Measurements from ENCODE around the gene ZC3HAV1.

DNA sequence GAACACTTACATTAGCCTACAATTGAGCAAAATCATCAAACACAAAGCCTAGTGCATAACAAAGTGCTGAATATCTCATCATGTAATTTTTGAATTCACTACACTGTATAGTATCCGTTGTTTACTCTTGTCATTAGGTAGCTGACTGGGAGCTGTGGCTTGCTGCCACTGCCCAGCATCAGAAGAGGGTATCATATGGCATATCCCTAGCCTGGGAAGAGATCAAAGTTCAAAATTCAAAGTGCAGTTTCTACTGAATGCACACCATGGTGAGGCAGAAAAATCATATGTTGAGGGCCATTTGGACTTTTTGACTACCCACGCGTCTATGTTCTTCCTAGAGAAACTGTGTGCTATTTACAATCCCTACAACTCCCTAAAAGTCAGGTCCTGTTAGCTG, 7.5 kb upstream of the ZC3HAV1 start:
- TF ChIP-seq, protein P1, sequence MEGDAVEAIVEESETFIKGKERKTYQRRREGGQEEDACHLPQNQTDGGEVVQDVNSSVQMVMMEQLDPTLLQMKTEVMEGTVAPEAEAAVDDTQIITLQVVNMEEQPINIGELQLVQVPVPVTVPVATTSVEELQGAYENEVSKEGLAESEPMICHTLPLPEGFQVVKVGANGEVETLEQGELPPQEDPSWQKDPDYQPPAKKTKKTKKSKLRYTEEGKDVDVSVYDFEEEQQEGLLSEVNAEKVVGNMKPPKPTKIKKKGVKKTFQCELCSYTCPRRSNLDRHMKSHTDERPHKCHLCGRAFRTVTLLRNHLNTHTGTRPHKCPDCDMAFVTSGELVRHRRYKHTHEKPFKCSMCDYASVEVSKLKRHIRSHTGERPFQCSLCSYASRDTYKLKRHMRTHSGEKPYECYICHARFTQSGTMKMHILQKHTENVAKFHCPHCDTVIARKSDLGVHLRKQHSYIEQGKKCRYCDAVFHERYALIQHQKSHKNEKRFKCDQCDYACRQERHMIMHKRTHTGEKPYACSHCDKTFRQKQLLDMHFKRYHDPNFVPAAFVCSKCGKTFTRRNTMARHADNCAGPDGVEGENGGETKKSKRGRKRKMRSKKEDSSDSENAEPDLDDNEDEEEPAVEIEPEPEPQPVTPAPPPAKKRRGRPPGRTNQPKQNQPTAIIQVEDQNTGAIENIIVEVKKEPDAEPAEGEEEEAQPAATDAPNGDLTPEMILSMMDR (IDR thresholded peaks at IDR 0.05 in 4 of 5, conservative IDR thresholded peaks at IDR 0.05 in 1 of 5), result no peak
- TF ChIP-seq POLR2A (IDR thresholded peaks at IDR 0.05), result no peak

All from gastrocnemius medialis (tissue), 4 donors.